ENCODE data around the gene TMEM86B. TPM values are rescaled to one million over a fixed set of nuclear protein-coding genes. Genes with fewer than 3 reads are reported as not detected.

TMEM86B gene
- total RNA-seq, 3 donors from 2014 or later (not counting 1 experiment from before 2014, with no cell fraction given): 12.6 to 14.7 (median 14.6) TPM

- no peak overlapping the region for H3K4me3 Mint-ChIP-seq
- Histone ChIP-seq H3K4me1 (ENCODE audit: control insufficient read depth, insufficient read depth, low read length) (no peaks in the 10 kb centered on the region), H3K36me3 (ENCODE audit: control insufficient read depth, insufficient read depth, low read length) (no peaks in the 10 kb centered on the region), H3K9me3 (ENCODE audit: control insufficient read depth, insufficient read depth, low read length) (no peaks in the 10 kb centered on the region), H3K4me3 (ENCODE audit: low read length) (no peak overlapping the region), H3K27ac (ENCODE audit: low read length) (no peak overlapping the region), H3K27me3 (ENCODE audit: control insufficient read depth, insufficient read depth, low read length) (no peaks in the 10 kb centered on the region)
- 20% methylated on average over 8 of the region's 8 CpGs for WGBS (ENCODE audit: insufficient coverage)
- no peak overlapping the region for H3K27ac Mint-ChIP-seq
- no peak for TF ChIP-seq CTCF (IDR thresholded peaks at IDR 0.05)
- DNase-seq (no peak), ATAC-seq (no peak)
- H3K9me3 Mint-ChIP-seq: no peaks in the 10 kb centered on the region
- intact Hi-C loops (cut with micrococcal nuclease): no loop called here
- H3K4me1 Mint-ChIP-seq: peaks cover 0 to 6% of the 10 kb centered on the region in 2 donors
- H3K27me3 Mint-ChIP-seq (ENCODE audit: low read depth in 2 of 2): peaks cover 8 to 11% of the 10 kb centered on the region in 2 donors
- no peaks in the 10 kb centered on the region for H3K36me3 Mint-ChIP-seq
These were observed 39.9 kb downstream of the TMEM86B start for GRCh38 chr19:55188625-55189024.

DNA sequence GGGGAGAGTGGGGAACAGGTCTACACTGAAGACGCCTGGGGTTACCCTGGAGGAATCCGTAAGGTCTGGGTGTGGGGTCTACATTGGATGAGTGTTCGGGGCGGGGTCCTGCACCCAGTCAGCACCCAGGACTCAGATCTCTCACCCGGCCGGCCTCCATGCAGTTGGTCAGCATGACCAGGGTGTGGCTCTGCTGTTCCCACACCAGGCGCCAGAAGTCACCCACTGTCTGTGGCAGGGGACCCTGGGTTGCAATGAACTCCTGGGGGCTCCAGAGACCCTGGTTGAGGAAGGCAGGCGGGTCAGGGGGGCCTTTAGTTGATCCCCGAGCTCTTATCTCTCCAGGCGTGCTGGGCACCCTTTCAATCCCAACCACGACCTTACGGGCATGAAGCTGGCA lies 42.5 kb downstream of the TMEM86B start:
- H3K36me3 Mint-ChIP-seq: no peaks in the 10 kb centered on the region
- peaks cover 0 to 6% of the 10 kb centered on the region in 2 donors for H3K4me1 Mint-ChIP-seq
- peaks cover 8 to 20% of the 10 kb centered on the region in 2 donors for H3K27me3 Mint-ChIP-seq (ENCODE audit: low read depth in 2 of 2)
- intact Hi-C loops (cut with micrococcal nuclease): no loop called here
- 84% methylated on average over 12 of the region's 12 CpGs for WGBS (ENCODE audit: insufficient coverage)
- H3K4me3 Mint-ChIP-seq: no peak overlapping the region
- H3K27me3 ChIP-seq (ENCODE audit: control insufficient read depth, insufficient read depth, low read length): peaks cover 11% of the 10 kb centered on the region
- H3K4me1 ChIP-seq (ENCODE audit: control insufficient read depth, insufficient read depth, low read length): no peaks in the 10 kb centered on the region
- DNase-seq (no peak), ATAC-seq (no peak)
- H3K4me3 ChIP-seq (ENCODE audit: low read length): no peak overlapping the region
- no peak for TF ChIP-seq CTCF (IDR thresholded peaks at IDR 0.05)
- no peak overlapping the region for H3K27ac Mint-ChIP-seq
- H3K9me3 Mint-ChIP-seq: no peaks in the 10 kb centered on the region
- no peaks in the 10 kb centered on the region for H3K36me3 ChIP-seq (ENCODE audit: control insufficient read depth, insufficient read depth, low read length)
- no peaks in the 10 kb centered on the region for H3K9me3 ChIP-seq (ENCODE audit: control insufficient read depth, insufficient read depth, low read length)
- no peak overlapping the region for H3K27ac ChIP-seq (ENCODE audit: low read length)

DNA sequence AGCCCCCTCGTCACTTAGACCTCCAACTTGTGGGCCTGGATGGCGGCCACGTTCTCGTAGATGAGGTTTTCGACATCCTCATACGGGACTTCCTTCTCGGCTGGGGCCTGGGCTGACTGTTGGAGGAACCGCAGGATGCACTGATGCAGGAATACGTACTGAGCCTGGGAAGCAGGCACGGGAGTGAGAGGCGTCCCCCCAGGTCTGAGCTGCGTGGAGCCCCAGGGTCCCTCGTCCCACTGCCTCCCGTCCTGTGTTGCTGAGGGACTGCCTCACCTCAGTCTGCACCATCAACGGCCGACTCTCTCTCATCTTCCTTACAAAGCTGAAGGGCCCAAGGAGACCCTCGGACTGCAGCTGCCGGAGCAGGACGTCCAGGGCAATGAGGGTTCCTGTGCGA lies 46.8 kb downstream of the TMEM86B start:
- Mint-ChIP-seq H3K4me3 (no peak overlapping the region), H3K27me3 (ENCODE audit: low read depth in 2 of 2) (peaks cover 22 to 39% of the 10 kb centered on the region in 2 donors), H3K4me1 (peaks cover 12 to 25% of the 10 kb centered on the region in 2 donors), H3K9me3 (no peaks in the 10 kb centered on the region), H3K27ac (no peak overlapping the region), H3K36me3 (no peaks in the 10 kb centered on the region)
- no peak for DNase-seq
- peaks cover 22% of the 10 kb centered on the region for H3K4me1 ChIP-seq (ENCODE audit: control insufficient read depth, insufficient read depth, low read length)
- H3K27ac ChIP-seq (ENCODE audit: low read length): no peak overlapping the region
- no peak for ATAC-seq
- H3K4me3 ChIP-seq (ENCODE audit: low read length): no peak overlapping the region
- H3K27me3 ChIP-seq (ENCODE audit: control insufficient read depth, insufficient read depth, low read length): peaks cover 31% of the 10 kb centered on the region
- intact Hi-C loops (cut with micrococcal nuclease): no loop called here
- no peaks in the 10 kb centered on the region for H3K9me3 ChIP-seq (ENCODE audit: control insufficient read depth, insufficient read depth, low read length)
- 70% methylated on average over 20 of the region's 20 CpGs for WGBS (ENCODE audit: insufficient coverage)
- no peak for TF ChIP-seq CTCF (IDR thresholded peaks at IDR 0.05)
- H3K36me3 ChIP-seq (ENCODE audit: control insufficient read depth, insufficient read depth, low read length): no peaks in the 10 kb centered on the region
